Epithelial cell of esophagus (primary cell): Measurements from ENCODE around the gene RBM28.

Experiments used
- DNase-seq: peaks from one replicate; pipeline ENCODE4 v3.0.0; 2010; ENCODE audit warnings: low read depth
- H3K4me3 ChIP-seq: 2 replicates; pipeline ENCODE4 v1.5.1; 2011; ENCODE audit warnings: mild to moderate bottlenecking, low read length, control low read depth
- CTCF ChIP-seq: IDR thresholded peaks from 2 replicates; pipeline ENCODE4 v1.5.1; 2011; ENCODE audit warnings: low read depth, mild to moderate bottlenecking, low read length, control low read depth, inconsistent platforms; ENCODE audit not compliant: insufficient read depth; ENCODE audit errors: missing control alignments

Gene RBM28

DNA sequence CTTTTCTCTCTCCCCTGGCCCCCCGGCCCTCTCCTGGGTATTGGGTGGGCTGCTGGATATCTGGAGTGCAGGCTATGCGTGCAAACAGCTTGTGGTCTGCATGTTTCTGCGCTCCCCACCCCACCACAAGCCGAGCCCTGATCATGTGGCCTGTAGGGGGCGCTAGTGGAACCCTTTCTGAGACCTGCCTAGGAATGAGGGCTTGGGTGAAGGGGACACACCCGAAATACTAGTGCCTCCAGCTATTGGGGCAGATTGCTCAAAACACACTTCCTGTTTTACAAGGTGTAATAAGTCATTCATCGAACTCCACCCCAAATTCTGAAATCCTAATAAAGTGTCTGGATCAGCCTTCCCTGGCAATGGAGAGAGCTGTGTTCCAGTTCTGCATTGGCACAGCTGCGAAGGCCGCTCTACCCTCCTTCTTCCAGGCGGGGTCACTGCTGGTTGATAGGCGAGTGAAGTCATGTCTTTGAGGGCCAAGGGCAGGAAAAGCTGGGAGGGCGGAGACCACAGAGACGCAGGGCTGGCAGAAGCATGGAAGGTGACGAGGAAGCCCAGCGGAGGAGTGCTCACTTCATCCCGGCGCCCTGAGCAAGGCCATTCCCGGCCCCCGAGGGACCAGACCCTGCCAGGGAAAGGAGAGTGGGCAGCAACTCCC, 37.6 kb upstream of the RBM28 start:
- peak; percentile 68 for TF ChIP-seq CTCF
- H3K4me3 ChIP-seq = no peak overlapping the region
- peak; percentile 86 for DNase-seq

DNA sequence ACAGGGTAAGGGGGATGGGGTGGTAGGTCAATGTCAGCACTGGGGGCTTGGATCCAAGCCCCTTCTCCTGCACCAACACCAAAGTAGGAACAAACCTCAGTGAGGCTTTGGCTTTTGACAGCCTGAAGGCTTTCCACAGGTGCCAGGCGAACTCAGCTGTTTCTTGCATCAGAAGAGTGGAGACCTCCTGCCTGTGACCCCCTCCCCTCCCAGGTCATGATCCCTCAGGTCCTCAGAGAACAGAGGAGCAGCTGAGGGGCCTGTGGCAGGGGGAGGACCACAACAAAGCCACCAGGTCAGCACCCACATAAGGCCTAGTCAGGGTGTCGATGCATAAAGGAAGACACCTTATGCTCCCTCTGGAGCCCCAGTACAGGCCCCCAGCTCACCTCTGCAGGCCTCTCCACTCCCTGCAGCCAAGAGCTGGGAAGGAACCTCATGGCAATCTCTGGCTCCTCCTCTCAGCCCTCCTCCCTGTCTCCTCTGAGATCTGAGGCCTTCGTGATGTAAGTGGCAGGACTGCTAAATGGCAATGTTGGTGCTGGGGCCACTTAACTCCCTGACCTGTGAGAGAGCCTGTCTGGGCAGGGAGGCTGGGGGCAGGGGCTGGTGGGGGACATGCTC, 36.9 kb upstream of the RBM28 start:
- no peak for TF ChIP-seq CTCF
- no peak for DNase-seq
- H3K4me3 ChIP-seq = no peak overlapping the region

DNA sequence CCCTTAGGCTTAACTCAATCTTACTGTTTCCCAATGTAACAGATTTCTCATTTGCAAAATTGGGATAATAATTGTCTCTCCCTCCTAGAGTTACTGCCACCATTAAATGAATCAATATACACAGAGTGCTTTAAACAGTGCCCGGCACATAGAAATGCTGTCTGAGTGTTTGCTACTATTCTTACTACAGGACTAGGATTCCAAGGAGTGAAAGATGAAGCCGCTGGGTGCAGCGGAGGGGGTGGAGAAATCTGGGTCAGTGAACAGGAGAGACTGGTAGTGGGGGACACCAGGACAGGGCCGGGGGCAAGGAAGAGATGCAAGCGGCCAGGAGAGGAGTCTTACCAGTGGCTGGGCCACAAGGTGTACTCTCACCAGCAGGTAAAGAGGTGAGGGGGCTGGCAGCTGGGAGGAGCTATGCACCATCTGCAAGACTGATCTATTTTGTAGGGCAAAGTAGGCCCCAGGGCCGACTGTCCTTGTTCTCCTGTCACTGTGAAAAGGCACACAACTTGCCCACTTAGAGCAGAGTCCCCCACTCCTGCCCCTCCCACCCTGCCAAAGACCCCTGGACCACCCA, 36.3 kb upstream of the RBM28 start:
- TF ChIP-seq CTCF = no peak
- H3K4me3 ChIP-seq = no peak overlapping the region
- no peak for DNase-seq

DNA sequence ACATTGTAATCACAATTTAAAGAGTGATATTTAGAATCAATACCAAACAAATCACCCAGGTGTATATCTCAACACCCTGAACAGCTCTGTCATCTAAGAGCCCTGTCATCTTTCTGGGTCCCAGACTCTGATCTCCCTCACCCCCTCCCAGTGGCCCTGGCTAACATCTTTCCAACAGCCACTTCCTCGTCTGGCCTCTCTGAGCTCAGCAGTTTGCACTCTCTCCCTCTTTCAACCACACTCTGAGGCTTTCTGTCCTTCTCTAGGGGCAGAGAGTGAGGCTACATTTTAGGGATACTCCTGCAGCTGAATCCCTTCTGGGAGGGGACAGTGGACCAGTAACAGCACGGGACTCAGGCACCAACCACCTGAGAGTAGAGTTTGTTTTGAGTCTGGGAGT, 34.9 kb upstream of the RBM28 start:
- DNase-seq = no peak
- no peak for TF ChIP-seq CTCF

DNA sequence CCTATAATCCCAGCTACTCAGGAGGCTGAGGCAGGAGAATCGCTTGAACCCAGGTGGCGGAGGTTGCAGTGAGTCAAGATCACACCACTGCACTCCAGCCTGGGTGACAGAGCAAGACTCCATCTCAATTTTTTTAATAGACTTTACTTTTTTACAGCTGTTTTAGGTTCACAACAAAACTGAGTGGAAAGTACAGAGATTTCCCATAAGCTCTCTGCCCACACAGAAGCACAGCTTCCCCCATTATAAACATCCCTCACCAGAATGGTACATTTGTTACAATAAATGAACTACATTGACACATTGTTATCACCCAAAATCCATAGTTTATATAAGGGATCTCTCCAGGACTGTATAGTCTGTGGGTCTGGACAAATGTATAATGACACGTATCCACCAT, 32.4 kb upstream of the RBM28 start:
- no peak for DNase-seq
- TF ChIP-seq CTCF = no peak

More for the DNA sequence above, 34.9 kb upstream of the RBM28 start:
- H3K4me3 ChIP-seq = no peak overlapping the region

DNA sequence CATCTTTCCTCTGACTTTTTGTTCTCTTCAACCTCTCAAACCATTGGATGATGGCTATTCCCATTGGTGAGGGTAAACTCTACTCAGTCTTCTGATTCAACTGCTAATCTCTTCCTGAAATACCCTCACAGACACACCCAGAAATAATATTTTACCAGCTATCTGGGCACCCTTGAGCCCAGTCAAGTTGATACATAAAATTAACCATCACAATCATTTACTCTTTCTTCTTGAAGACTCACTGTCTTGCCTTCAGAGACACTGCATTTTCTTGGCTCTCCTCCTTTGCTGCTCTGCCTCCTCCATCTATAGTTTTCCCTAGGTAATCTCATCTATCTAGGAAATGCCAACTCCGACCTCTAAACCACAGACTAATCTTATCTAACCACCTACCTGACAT, 30.3 kb upstream of the RBM28 start:
- TF ChIP-seq CTCF = no peak
- no peak overlapping the region for H3K4me3 ChIP-seq

More for the DNA sequence above, 32.4 kb upstream of the RBM28 start:
- H3K4me3 ChIP-seq = no peak overlapping the region

More for the DNA sequence above, 30.3 kb upstream of the RBM28 start:
- no peak for DNase-seq
